PC-3 (cell line): ENCODE measurements around the gene NR2F2. TPM values are rescaled to one million over a fixed set of nuclear protein-coding genes. Genes with fewer than 3 reads are reported as not detected.

ENCODE experiments used
- ATAC-seq: fragments of 200-7000 bp; cut with Tn5 transposase; 2 replicates; pipeline ENCODE4 v1.9.1; 2020; ENCODE audit warnings: mild to moderate bottlenecking, moderate library complexity
- BruUV-seq: library from RNA; stranded (reverse); fragments of 400-500 nt; replicated peaks from 2 replicates; lab custom pipeline; 2021; lab: Mats Ljungman, UMichigan
- CTCF ChIA-PET: fragments of 300-600 bp; sonication (Branson Sonifier 250); formaldehyde crosslinking; loops from one replicate; lab custom pipeline; 2022; ENCODE audit warnings: antibody characterized with exemption; lab: Charles Lee
- POLR2A ChIA-PET: fragments of 300-600 bp; sonication (Branson Sonifier 250); formaldehyde crosslinking; loops from one replicate; lab custom pipeline; 2022; ENCODE audit warnings: antibody characterized with exemption; ENCODE audit not compliant: unreplicated experiment; lab: Charles Lee
- DNase-seq: peaks from one replicate; pipeline ENCODE4 v3.0.0-alpha.2; 2015
- H2AFZ ChIP-seq: fragments of 300-600 bp; sonication (generic); 2 replicates; pipeline ENCODE4 v1.6.0; 2016; ENCODE audit warnings: antibody characterized with exemption, low read length
- H3F3A ChIP-seq: fragments of 300-600 bp; sonication (generic); one replicate; pipeline ENCODE4 v1.6.0; 2017; ENCODE audit warnings: antibody characterized with exemption, low read length, control low read depth, mild to moderate bottlenecking; ENCODE audit not compliant: unreplicated experiment
- H3K27ac ChIP-seq: fragments of 300-600 bp; sonication (generic); 2 replicates; pipeline ENCODE4 v1.5.1; 2016; ENCODE audit warnings: mild to moderate bottlenecking, low read length
- H3K27me3 ChIP-seq: fragments of 300-600 bp; sonication (generic); 2 replicates; pipeline ENCODE4 v1.6.1; 2016; ENCODE audit warnings: low read length, mixed read lengths
- H3K36me3 ChIP-seq: fragments of 300-600 bp; sonication (generic); 2 replicates; pipeline ENCODE4 v1.6.1; 2016; ENCODE audit warnings: low read depth, mixed run types, low read length, mixed read lengths
- H3K4me1 ChIP-seq: fragments of 300-600 bp; sonication (generic); 2 replicates; pipeline ENCODE4 v1.5.1; 2016; ENCODE audit warnings: low read length; ENCODE audit not compliant: insufficient read depth
- H3K4me2 ChIP-seq: fragments of 300-600 bp; sonication (generic); 2 replicates; pipeline ENCODE4 v1.6.0; 2016; ENCODE audit warnings: low read length
- H3K4me3 ChIP-seq: fragments of 300-600 bp; sonication (generic); 2 replicates; pipeline ENCODE4 v1.5.1; 2016; ENCODE audit warnings: mild to moderate bottlenecking, low read length, mixed read lengths
- H3K79me2 ChIP-seq: fragments of 300-600 bp; sonication (generic); 2 replicates; pipeline ENCODE4 v1.6.1; 2017; ENCODE audit warnings: low read length, mixed read lengths
- H3K9ac ChIP-seq: fragments of 300-600 bp; sonication (generic); 2 replicates; pipeline ENCODE4 v1.6.0; 2016; ENCODE audit warnings: mild to moderate bottlenecking, low read length
- H3K9me2 ChIP-seq: fragments of 300-600 bp; sonication (generic); replicated peaks from 2 replicates; pipeline ENCODE4 v1.6.1; 2016; ENCODE audit warnings: mixed run types, low read length, mixed read lengths
- H3K9me3 ChIP-seq: fragments of 300-600 bp; sonication (generic); 2 replicates; pipeline ENCODE4 v1.6.1; 2016; ENCODE audit warnings: low read length, mixed read lengths
- H4K20me1 ChIP-seq: fragments of 300-600 bp; sonication (generic); 2 replicates; pipeline ENCODE4 v1.6.1; 2016; ENCODE audit warnings: low read length, mixed read lengths
- CTCF ChIP-seq: fragments of 300-600 bp; sonication (generic); conservative IDR thresholded peaks from 2 replicates; pipeline ENCODE4 v1.5.1; 2017; ENCODE audit warnings: antibody characterized with exemption, low read depth, mild to moderate bottlenecking, low read length
- EZH2 ChIP-seq: fragments of 300-600 bp; sonication (generic); IDR thresholded peaks from one replicate; pipeline ENCODE4 v1.6.1; 2017; ENCODE audit warnings: antibody characterized with exemption, mild to moderate bottlenecking, low read length; ENCODE audit not compliant: unreplicated experiment
- EZH2phosphoT487 ChIP-seq: fragments of 300-600 bp; sonication (generic); IDR thresholded peaks from 2 replicates; pipeline ENCODE4 v1.6.1; 2018; ENCODE audit warnings: mild to moderate bottlenecking, antibody characterized with exemption, low read length, borderline replicate concordance
- intact Hi-C: fragments of 100-400 bp; cut with micrococcal nuclease; formaldehyde crosslinking; loops from 2 replicates; pipeline ENCODE4 v1.9.0; 2023
- total RNA-seq: library from RNA; depleted of rRNA; stranded (reverse); fragments of >200 nt; gene quantifications from 2 replicates; pipeline ENCODE4 v1.2.3, GENCODE V29; 2014

The NR2F2 gene
- total RNA-seq, 1 experiment from 2014 or later: 19.6 TPM

- no peaks in the 10 kb centered on the region for H3K79me2 ChIP-seq
- no peak overlapping the region for H3K9ac ChIP-seq
- no peaks in the 10 kb centered on the region for H3F3A ChIP-seq
- H3K4me2 ChIP-seq: no peak overlapping the region
- H4K20me1 ChIP-seq: no peaks in the 10 kb centered on the region
- intact Hi-C loops: no loop called here
- no TSS peak for BruUV-seq
- H3K9me3 ChIP-seq: no peaks in the 10 kb centered on the region
- H3K9me2 ChIP-seq: no peaks in the 10 kb centered on the region
- ChIA-PET CTCF (no interaction called here), POLR2A (no interaction called here)
- TF ChIP-seq EZH2 (no peak), EZH2phosphoT487 (no peak), CTCF (no peak)
- no peaks in the 10 kb centered on the region for H3K36me3 ChIP-seq
- H2AFZ ChIP-seq: no peak overlapping the region
- no peak overlapping the region for H3K4me3 ChIP-seq
- H3K27ac ChIP-seq: no peak overlapping the region
- DNase-seq (no peak), ATAC-seq (no peak)
- H3K27me3 ChIP-seq: no peaks in the 10 kb centered on the region
- no peaks in the 10 kb centered on the region for H3K4me1 ChIP-seq
Measured at GRCh38 chr15:96303503-96304056, 26.9 kb upstream of the NR2F2 start.

- intact Hi-C loops: no loop called here
Measured at GRCh38 chr15:96304839-96305238, 25.7 kb upstream of the NR2F2 start.

More at GRCh38 chr15:96304839-96305238, 25.7 kb upstream of the NR2F2 start:
- Histone ChIP-seq H3K9me2 (no peaks in the 10 kb centered on the region), H2AFZ (no peak overlapping the region), H3K36me3 (no peaks in the 10 kb centered on the region), H3K4me3 (no peak overlapping the region), H3K27me3 (no peaks in the 10 kb centered on the region), H3F3A (no peaks in the 10 kb centered on the region), H3K27ac (no peak overlapping the region), H3K9ac (no peak overlapping the region), H3K4me2 (no peak overlapping the region), H3K4me1 (no peaks in the 10 kb centered on the region), H3K79me2 (no peaks in the 10 kb centered on the region), H3K9me3 (no peaks in the 10 kb centered on the region), H4K20me1 (no peaks in the 10 kb centered on the region)
- DNase-seq (no peak), ATAC-seq (no peak)
- no peak for TF ChIP-seq EZH2
- no peak for TF ChIP-seq EZH2phosphoT487
- TF ChIP-seq CTCF: no peak
- BruUV-seq: no TSS peak
- ChIA-PET POLR2A (no interaction called here), CTCF (interaction anchor here (0.6 kb wide), 1 partner anchor 246 kb away, joined by 4 read pairs; no protein-coding TSS in a partner anchor)
